Type B pancreatic cell (in vitro differentiated cells): ENCODE results near the gene U2SURP. TPM values are rescaled to one million over a fixed set of nuclear protein-coding genes. Genes with fewer than 3 reads are reported as not detected.
"Not testable (repeated sequence)": the region's sequence is repeated elsewhere in the genome, so short reads cannot be mapped to it uniquely, and the experiment has no call there.

Experiments used
- DNase-seq: peaks from one replicate; pipeline ENCODE4 v3.0.0; 2021; ENCODE audit warnings: mixed read lengths; ENCODE audit not compliant: unreplicated experiment; ENCODE audit errors: extremely low spot score
- H3K27ac Mint-ChIP-seq: 2 replicates; pipeline ENCODE4 v1.8.0; 2021; ENCODE audit warnings: mild to moderate bottlenecking, mixed read lengths
- H3K27me3 Mint-ChIP-seq: 2 replicates; pipeline ENCODE4 v1.8.0; 2021; ENCODE audit warnings: mixed read lengths
- H3K36me3 Mint-ChIP-seq: 2 replicates; pipeline ENCODE4 v1.8.0; 2021; ENCODE audit warnings: mixed read lengths
- H3K4me1 Mint-ChIP-seq: one replicate; pipeline ENCODE4 v1.8.0; 2021; ENCODE audit warnings: mixed read lengths; ENCODE audit not compliant: unreplicated experiment
- H3K4me3 Mint-ChIP-seq: 2 replicates; pipeline ENCODE4 v1.8.0; 2021; ENCODE audit warnings: mild to moderate bottlenecking, mixed read lengths
- H3K9me3 Mint-ChIP-seq: 2 replicates; pipeline ENCODE4 v1.8.0; 2021; ENCODE audit warnings: mixed read lengths
- CTCF ChIP-seq: fragments of 200-600 bp; sonication (generic); conservative IDR thresholded peaks from 2 replicates; pipeline ENCODE4 v1.5.0; 2021; ENCODE audit warnings: antibody characterized with exemption, mild to moderate bottlenecking
- total RNA-seq: library from RNA; stranded (reverse); gene quantifications from 2 replicates; pipeline ENCODE4 v1.2.1, GENCODE V29; 2021; ENCODE audit warnings: low replicate concordance

Gene U2SURP
- total RNA-seq, 1 donor from 2014 or later, result 129 TPM

- Mint-ChIP-seq H3K4me3 (no peak overlapping the region), H3K27ac (no peak overlapping the region), H3K36me3 (peaks cover 34% of the 10 kb centered on the region), H3K27me3 (no peaks in the 10 kb centered on the region), H3K9me3 (no peaks in the 10 kb centered on the region), H3K4me1 (no peaks in the 10 kb centered on the region)
- TF ChIP-seq CTCF, result peak; percentile 77
- no peak for DNase-seq
Observed at GRCh38 chr3:143016321-143016972, 15.1 kb downstream of the U2SURP start.

- DNase-seq, result no peak
- H3K9me3 Mint-ChIP-seq, result no peaks in the 10 kb centered on the region
- no peaks in the 10 kb centered on the region for H3K4me1 Mint-ChIP-seq
- H3K27ac Mint-ChIP-seq, result no peak overlapping the region
- TF ChIP-seq CTCF, result no peak
- H3K4me3 Mint-ChIP-seq, result no peak overlapping the region
- no peaks in the 10 kb centered on the region for H3K27me3 Mint-ChIP-seq
- H3K36me3 Mint-ChIP-seq, result peaks cover 54% of the 10 kb centered on the region
Observed at GRCh38 chr3:143024351-143024960, 23.1 kb downstream of the U2SURP start.

DNA sequence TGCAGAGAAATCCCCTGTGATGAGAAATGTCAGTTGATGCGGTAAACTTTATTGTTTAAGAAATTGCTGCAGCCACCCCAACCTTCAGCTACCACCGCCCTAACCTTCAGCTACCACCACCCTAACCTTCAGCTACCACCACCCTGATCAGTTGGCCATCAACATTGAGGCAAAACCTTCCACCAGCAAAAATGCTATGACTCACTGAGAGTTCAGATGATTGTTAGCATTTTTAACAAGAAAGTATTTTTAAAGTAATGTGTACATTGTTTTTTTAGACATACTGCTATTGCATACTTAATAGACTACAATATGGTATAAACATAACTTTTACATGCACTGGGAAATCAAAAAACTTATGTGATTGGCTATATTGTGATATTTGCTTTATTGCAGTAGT lies 30.0 kb downstream of the U2SURP start:
- TF ChIP-seq CTCF, result no peak
- Mint-ChIP-seq H3K36me3 (peaks cover 44% of the 10 kb centered on the region), H3K27ac (no peak overlapping the region), H3K4me3 (no peak overlapping the region), H3K4me1 (no peaks in the 10 kb centered on the region), H3K27me3 (no peaks in the 10 kb centered on the region), H3K9me3 (no peaks in the 10 kb centered on the region)
- DNase-seq, result no peak

- H3K4me3 Mint-ChIP-seq, H3K27ac Mint-ChIP-seq, H3K27me3 Mint-ChIP-seq, H3K9me3 Mint-ChIP-seq, H3K4me1 Mint-ChIP-seq, DNase-seq: not testable (repeated sequence)
- H3K36me3 Mint-ChIP-seq, result peaks cover 46% of the 10 kb centered on the region
Observed at GRCh38 chr3:143031796-143032387, 30.5 kb downstream of the U2SURP start.

DNA sequence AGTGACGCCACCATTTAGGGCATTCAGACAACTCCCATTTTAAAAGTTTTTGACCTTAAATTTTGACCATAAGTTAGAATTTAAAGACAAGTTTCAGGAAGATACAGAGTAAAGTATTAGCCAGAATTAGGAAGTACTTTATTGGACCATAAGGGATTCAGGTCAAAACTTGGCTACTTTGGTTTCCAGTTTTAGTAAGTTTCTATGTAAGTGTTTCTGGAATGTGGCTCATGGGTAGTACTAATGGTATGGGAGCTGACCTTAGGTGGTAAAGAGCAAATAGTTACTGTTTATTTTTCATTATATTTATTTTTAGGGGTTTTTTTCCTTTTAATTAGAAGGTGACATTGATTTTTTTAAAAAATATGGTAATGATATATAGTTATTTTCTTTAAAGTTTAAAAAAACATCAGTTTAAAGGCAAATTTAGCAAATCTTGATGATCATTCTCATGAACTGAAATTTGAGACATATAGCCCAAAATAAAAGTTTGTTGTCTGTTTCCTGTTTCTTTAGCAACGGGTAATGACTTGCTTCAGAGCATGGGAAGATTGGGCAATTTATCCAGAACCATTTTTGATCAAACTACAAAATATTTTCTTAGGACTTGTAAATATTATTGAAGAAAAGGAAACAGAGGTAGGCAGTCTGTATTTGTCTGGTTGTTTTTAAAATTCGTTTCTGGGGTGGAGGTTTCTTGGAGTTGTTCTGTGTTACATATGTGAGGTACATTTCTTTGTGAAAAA lies 34.3 kb downstream of the U2SURP start:
- H3K36me3 Mint-ChIP-seq, result peaks cover 26% of the 10 kb centered on the region
- no peaks in the 10 kb centered on the region for H3K9me3 Mint-ChIP-seq
- no peaks in the 10 kb centered on the region for H3K4me1 Mint-ChIP-seq
- no peaks in the 10 kb centered on the region for H3K27me3 Mint-ChIP-seq
- H3K27ac Mint-ChIP-seq, result no peak overlapping the region
- H3K4me3 Mint-ChIP-seq, result no peak overlapping the region
- no peak for TF ChIP-seq CTCF
- no peak for DNase-seq

DNA sequence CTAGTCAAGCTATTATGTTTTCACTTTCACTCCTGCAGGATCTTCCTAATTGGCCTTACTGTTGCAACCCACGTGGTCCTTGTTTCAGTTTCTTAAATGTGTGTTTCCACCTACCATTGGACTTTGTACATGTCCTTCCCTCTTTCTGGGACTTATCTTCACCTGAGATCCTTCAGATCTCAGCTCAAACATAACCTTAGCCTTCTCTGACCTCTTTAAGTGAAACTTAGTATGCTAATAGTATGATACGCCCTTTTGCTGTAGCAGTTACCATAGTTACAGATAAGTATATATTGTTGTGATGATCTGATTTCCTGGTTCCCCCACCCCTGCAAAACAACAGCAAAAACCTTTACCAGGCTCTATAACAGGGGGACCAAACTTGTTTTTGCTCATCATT lies 35.2 kb downstream of the U2SURP start:
- H3K27ac Mint-ChIP-seq, result peak overlapping the region; percentile 29
- no peaks in the 10 kb centered on the region for H3K27me3 Mint-ChIP-seq
- no peaks in the 10 kb centered on the region for H3K9me3 Mint-ChIP-seq
- TF ChIP-seq CTCF, result no peak
- H3K4me3 Mint-ChIP-seq, result no peak overlapping the region
- peaks cover 19% of the 10 kb centered on the region for H3K36me3 Mint-ChIP-seq
- H3K4me1 Mint-ChIP-seq, result no peaks in the 10 kb centered on the region
- no peak for DNase-seq
